Measurements from ENCODE around the gene PPP1R26.
"Not testable (repeated sequence)": the region's sequence is repeated elsewhere in the genome, so short reads cannot be mapped to it uniquely, and the experiment has no call there.

GRCh38 chr9:135534192-135534711 is 54.7 kb downstream of the PPP1R26 start:
- not testable (repeated sequence) for TF ChIP-seq EZH2 (IDR thresholded peaks at IDR 0.05; ENCODE audit: borderline replicate concordance, low read length); CTCF (IDR thresholded peaks at IDR 0.05; ENCODE audit: low read length)
